PC-9 (cell line): ENCODE measurements around the gene HDDC3. TPM values are rescaled to one million over a fixed set of nuclear protein-coding genes. Genes with fewer than 3 reads are reported as not detected.

Experiments
- BruUV-seq: library from RNA; stranded (reverse); fragments of 400-500 nt; replicated peaks from 2 replicates; lab custom pipeline; 2021; lab: Mats Ljungman, UMichigan
- CTCF ChIA-PET: fragments of 300-600 bp; sonication (Branson Sonifier 250); formaldehyde crosslinking; loops from one replicate; lab custom pipeline; 2022; ENCODE audit warnings: antibody characterized with exemption; lab: Charles Lee
- POLR2A ChIA-PET: fragments of 300-600 bp; sonication (Branson Sonifier 250); formaldehyde crosslinking; loops from one replicate; lab custom pipeline; 2022; ENCODE audit warnings: antibody characterized with exemption; ENCODE audit not compliant: unreplicated experiment; lab: Charles Lee
- DNase-seq, 2 experiments: peaks; one replicate each; pipeline versions ENCODE4 v3.0.0 to v3.0.0-alpha.2; 2015 to 2022; ENCODE audit warnings: mixed read lengths in 1 of 2
- H2AFZ ChIP-seq: fragments of 200-600 bp; sonication (generic); 2 replicates; pipeline ENCODE4 v1.8.1; 2017; ENCODE audit warnings: antibody characterized with exemption
- H3F3A ChIP-seq: fragments of 200-600 bp; sonication (generic); 2 replicates; pipeline ENCODE4 v1.8.1; 2017; ENCODE audit warnings: antibody characterized with exemption, mild to moderate bottlenecking, low read depth; ENCODE audit not compliant: insufficient read depth
- H3K27ac ChIP-seq: fragments of 200-600 bp; sonication (generic); 2 replicates; pipeline ENCODE4 v1.6.1; 2016; ENCODE audit warnings: mixed run types
- H3K27me3 ChIP-seq: fragments of 200-600 bp; sonication (generic); 2 replicates; pipeline ENCODE4 v1.6.1; 2016; ENCODE audit warnings: low read depth, mixed run types; ENCODE audit not compliant: insufficient read depth
- H3K36me3 ChIP-seq: fragments of 200-600 bp; sonication (generic); 2 replicates; pipeline ENCODE4 v1.6.1; 2016; ENCODE audit warnings: low read depth, mixed run types
- H3K4me1 ChIP-seq: fragments of 200-600 bp; sonication (generic); replicated peaks from 2 replicates; pipeline ENCODE4 v1.6.1; 2016; ENCODE audit warnings: mixed run types; ENCODE audit not compliant: insufficient read depth
- H3K4me2 ChIP-seq: fragments of 200-600 bp; sonication (generic); 2 replicates; pipeline ENCODE4 v1.6.1; 2017; ENCODE audit warnings: mixed run types
- H3K4me3 ChIP-seq: fragments of 200-600 bp; sonication (generic); 2 replicates; pipeline ENCODE4 v1.6.1; 2016; ENCODE audit warnings: mixed run types
- H3K79me2 ChIP-seq: fragments of 200-600 bp; sonication (generic); 2 replicates; pipeline ENCODE4 v1.6.1; 2017; ENCODE audit warnings: low read depth, mixed run types
- H3K9me2 ChIP-seq: fragments of 200-600 bp; sonication (generic); 2 replicates; pipeline ENCODE4 v1.8.1; 2017; ENCODE audit warnings: mild to moderate bottlenecking; ENCODE audit not compliant: insufficient read depth
- H3K9me3 ChIP-seq: fragments of 200-600 bp; sonication (generic); 2 replicates; pipeline ENCODE4 v1.8.1; 2016; ENCODE audit warnings: low read depth; ENCODE audit not compliant: insufficient read depth
- H4K20me1 ChIP-seq: fragments of 200-600 bp; sonication (generic); 2 replicates; pipeline ENCODE4 v1.8.1; 2017; ENCODE audit not compliant: insufficient read depth
- CTCF ChIP-seq: fragments of 200-600 bp; sonication (generic); conservative IDR thresholded peaks from 2 replicates; pipeline ENCODE4 v1.6.1; 2017; ENCODE audit warnings: mixed run types, antibody characterized with exemption, mild to moderate bottlenecking, moderate library complexity
- EZH2 ChIP-seq: fragments of 200-600 bp; sonication (generic); IDR thresholded peaks from 2 replicates; pipeline ENCODE4 v1.8.0; 2017; ENCODE audit warnings: antibody characterized with exemption, low read depth
- intact Hi-C: fragments of 100-400 bp; cut with micrococcal nuclease; formaldehyde crosslinking; loops from one replicate; pipeline ENCODE4 v1.10.0; 2022; ENCODE audit not compliant: unreplicated experiment
- total RNA-seq: library from RNA; stranded (reverse); gene quantifications from 2 replicates; pipeline ENCODE4 v1.2.3, GENCODE V29; 2021

Gene HDDC3
- total RNA-seq, 1 experiment from 2014 or later: 18.1 TPM

GRCh38 chr15:90916461-90916860 is 15.9 kb downstream of the HDDC3 start:
- Histone ChIP-seq H3K27ac (no peak overlapping the region), H3K4me2 (no peak overlapping the region), H3K9me3 (no peaks in the 10 kb centered on the region), H3K4me3 (no peak overlapping the region), H3K36me3 (no peaks in the 10 kb centered on the region), H2AFZ (no peak overlapping the region), H3K79me2 (no peaks in the 10 kb centered on the region), H3K27me3 (no peaks in the 10 kb centered on the region), H3K9me2 (no peaks in the 10 kb centered on the region), H4K20me1 (no peaks in the 10 kb centered on the region), H3K4me1 (no peaks in the 10 kb centered on the region), H3F3A (no peaks in the 10 kb centered on the region)
- BruUV-seq: no TSS peak
- ChIA-PET POLR2A (interaction anchor here (0.6 kb wide), 1 partner anchor 193 kb away, joined by 3 read pairs; no protein-coding TSS in a partner anchor), CTCF (no interaction called here)
- intact Hi-C loops: no loop called here
- TF ChIP-seq CTCF (no peak), EZH2 (no peak)
- DNase-seq: no peak

GRCh38 chr15:90915808-90916440 is 16.4 kb downstream of the HDDC3 start:
- H3K4me2 ChIP-seq: no peak overlapping the region
- H3K9me3 ChIP-seq: no peaks in the 10 kb centered on the region
- no TSS peak for BruUV-seq
- no peaks in the 10 kb centered on the region for H3K9me2 ChIP-seq
- ChIA-PET CTCF (no interaction called here), POLR2A (interaction anchor here (0.6 kb wide), 1 partner anchor 162 kb away, joined by 7 read pairs; no protein-coding TSS in a partner anchor)
- no peaks in the 10 kb centered on the region for H3K79me2 ChIP-seq
- TF ChIP-seq CTCF (no peak), EZH2 (no peak)
- no peaks in the 10 kb centered on the region for H3K27me3 ChIP-seq
- H3K36me3 ChIP-seq: no peaks in the 10 kb centered on the region
- intact Hi-C loops: no loop called here
- H4K20me1 ChIP-seq: no peaks in the 10 kb centered on the region
- no peaks in the 10 kb centered on the region for H3K4me1 ChIP-seq
- no peak overlapping the region for H3K27ac ChIP-seq
- H3K4me3 ChIP-seq: no peak overlapping the region
- DNase-seq: no peak
- H3F3A ChIP-seq: no peaks in the 10 kb centered on the region
- H2AFZ ChIP-seq: no peak overlapping the region

- Histone ChIP-seq H3K27me3 (no peaks in the 10 kb centered on the region), H3K4me3 (no peak overlapping the region), H3F3A (no peaks in the 10 kb centered on the region), H2AFZ (no peak overlapping the region), H4K20me1 (no peaks in the 10 kb centered on the region), H3K36me3 (no peaks in the 10 kb centered on the region), H3K9me2 (no peaks in the 10 kb centered on the region), H3K4me2 (no peak overlapping the region), H3K9me3 (no peaks in the 10 kb centered on the region), H3K27ac (no peak overlapping the region), H3K4me1 (no peaks in the 10 kb centered on the region), H3K79me2 (no peaks in the 10 kb centered on the region)
- ChIA-PET POLR2A (interaction anchor here (0.6 kb wide), 1 partner anchor 162 kb away, joined by 7 read pairs; no protein-coding TSS in a partner anchor), CTCF (no interaction called here)
- TF ChIP-seq CTCF: no peak
- no peak for TF ChIP-seq EZH2
- intact Hi-C loops: no loop called here
- no TSS peak for BruUV-seq
- no peak for DNase-seq
Observed at GRCh38 chr15:90915216-90915807, 17.0 kb downstream of the HDDC3 start.
